ENCODE data around the gene TNFRSF18. TPM values are rescaled to one million over a fixed set of nuclear protein-coding genes. Genes with fewer than 3 reads are reported as not detected.

The TNFRSF18 gene
- total RNA-seq, 1 experiment from 2014 or later, result 6.9 TPM

DNA sequence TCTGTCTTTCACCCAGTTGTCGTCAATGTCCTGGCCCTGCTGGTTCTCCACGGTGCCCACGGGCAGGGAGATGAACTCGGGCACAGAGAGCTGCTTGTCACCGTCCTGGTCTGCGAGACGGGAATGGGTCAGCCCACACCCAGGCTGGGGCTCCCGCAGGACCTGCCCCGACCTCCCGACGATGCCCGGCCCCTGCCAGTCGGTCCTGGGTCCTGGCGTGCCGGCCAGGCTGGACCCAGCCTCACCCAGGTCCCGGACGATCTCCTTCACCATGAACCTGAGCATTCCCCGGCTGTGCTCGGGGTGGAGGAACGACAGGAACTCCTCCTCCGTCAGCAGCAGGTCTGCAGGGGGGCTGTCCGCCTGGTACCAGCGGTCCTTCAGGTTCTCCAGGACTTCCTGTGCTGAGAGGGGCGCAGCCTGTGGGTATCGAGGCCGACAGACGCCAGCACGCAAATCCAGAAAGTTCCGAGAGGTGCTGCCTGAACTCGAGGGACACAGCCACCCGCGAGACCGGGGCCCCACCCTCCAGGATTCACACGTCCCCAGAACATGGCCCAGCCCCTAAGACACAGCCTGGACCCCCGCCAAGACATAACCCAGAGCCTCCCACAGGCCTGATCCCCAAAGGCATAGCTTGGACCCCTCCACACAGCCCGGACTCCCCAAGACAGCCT, 12.3 kb upstream of the TNFRSF18 start:
- Histone ChIP-seq H3K27me3 (ENCODE audit: insufficient read depth, low read depth) (no peaks in the 10 kb centered on the region), H3K4me2 (no peak overlapping the region), H2AFZ (no peak overlapping the region), H3K36me3 (ENCODE audit: low read depth) (no peaks in the 10 kb centered on the region; the same call in 1 of the 2 replicates), H3K79me2 (ENCODE audit: low read depth) (no peaks in the 10 kb centered on the region), H3K9me2 (ENCODE audit: insufficient read depth) (no peaks in the 10 kb centered on the region), H3K4me3 (no peak overlapping the region), H4K20me1 (ENCODE audit: insufficient read depth) (peaks cover 4% of the 10 kb centered on the region; the same call in 1 of the 2 replicates), H3K4me1 (replicated peaks; ENCODE audit: insufficient read depth) (no peaks in the 10 kb centered on the region), H3K27ac (no peak overlapping the region), H3F3A (ENCODE audit: insufficient read depth, low read depth) (peaks cover 6% of the 10 kb centered on the region), H3K9me3 (ENCODE audit: insufficient read depth, low read depth) (no peaks in the 10 kb centered on the region)
- ChIA-PET CTCF (no interaction called here), POLR2A (ENCODE audit: unreplicated experiment) (interaction anchor here (0.6 kb wide), 1 partner anchor 67 kb away, joined by 9 read pairs; no protein-coding TSS in a partner anchor)
- intact Hi-C loops (cut with micrococcal nuclease; ENCODE audit: unreplicated experiment), result no loop called here
- no peak for DNase-seq
- TF ChIP-seq, protein P1, sequence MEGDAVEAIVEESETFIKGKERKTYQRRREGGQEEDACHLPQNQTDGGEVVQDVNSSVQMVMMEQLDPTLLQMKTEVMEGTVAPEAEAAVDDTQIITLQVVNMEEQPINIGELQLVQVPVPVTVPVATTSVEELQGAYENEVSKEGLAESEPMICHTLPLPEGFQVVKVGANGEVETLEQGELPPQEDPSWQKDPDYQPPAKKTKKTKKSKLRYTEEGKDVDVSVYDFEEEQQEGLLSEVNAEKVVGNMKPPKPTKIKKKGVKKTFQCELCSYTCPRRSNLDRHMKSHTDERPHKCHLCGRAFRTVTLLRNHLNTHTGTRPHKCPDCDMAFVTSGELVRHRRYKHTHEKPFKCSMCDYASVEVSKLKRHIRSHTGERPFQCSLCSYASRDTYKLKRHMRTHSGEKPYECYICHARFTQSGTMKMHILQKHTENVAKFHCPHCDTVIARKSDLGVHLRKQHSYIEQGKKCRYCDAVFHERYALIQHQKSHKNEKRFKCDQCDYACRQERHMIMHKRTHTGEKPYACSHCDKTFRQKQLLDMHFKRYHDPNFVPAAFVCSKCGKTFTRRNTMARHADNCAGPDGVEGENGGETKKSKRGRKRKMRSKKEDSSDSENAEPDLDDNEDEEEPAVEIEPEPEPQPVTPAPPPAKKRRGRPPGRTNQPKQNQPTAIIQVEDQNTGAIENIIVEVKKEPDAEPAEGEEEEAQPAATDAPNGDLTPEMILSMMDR (conservative IDR thresholded peaks at IDR 0.05), result no peak
- no peak for TF ChIP-seq EZH2 (IDR thresholded peaks at IDR 0.05; ENCODE audit: low read depth)
- no TSS peak for BruUV-seq (replicated peaks)

- Histone ChIP-seq H3K4me2 (no peak overlapping the region), H3K9me3 (ENCODE audit: insufficient read depth, low read depth) (no peaks in the 10 kb centered on the region), H3F3A (ENCODE audit: insufficient read depth, low read depth) (peaks cover 6% of the 10 kb centered on the region), H2AFZ (no peak overlapping the region), H3K27me3 (ENCODE audit: insufficient read depth, low read depth) (no peaks in the 10 kb centered on the region), H4K20me1 (ENCODE audit: insufficient read depth) (peaks cover 4% of the 10 kb centered on the region; the same call in 1 of the 2 replicates), H3K4me3 (no peak overlapping the region), H3K79me2 (ENCODE audit: low read depth) (no peaks in the 10 kb centered on the region), H3K4me1 (replicated peaks; ENCODE audit: insufficient read depth) (no peaks in the 10 kb centered on the region), H3K9me2 (ENCODE audit: insufficient read depth) (no peaks in the 10 kb centered on the region), H3K27ac (no peak overlapping the region), H3K36me3 (ENCODE audit: low read depth) (no peaks in the 10 kb centered on the region)
- BruUV-seq (replicated peaks), result no TSS peak
- ChIA-PET POLR2A (ENCODE audit: unreplicated experiment) (interaction anchor here (0.6 kb wide), 1 partner anchor 66 kb away, joined by 9 read pairs; no protein-coding TSS in a partner anchor), CTCF (no interaction called here)
- no peak for DNase-seq
- TF ChIP-seq EZH2 (IDR thresholded peaks at IDR 0.05; ENCODE audit: low read depth), result no peak
- TF ChIP-seq, protein P1 (conservative IDR thresholded peaks at IDR 0.05), result no peak
- intact Hi-C loops (cut with micrococcal nuclease; ENCODE audit: unreplicated experiment), result no loop called here
Measured at GRCh38 chr1:1217621-1218523, 11.5 kb upstream of the TNFRSF18 start.

GRCh38 chr1:1216770-1217620, 10.6 kb upstream of the TNFRSF18 start:
- H3K4me3 ChIP-seq, result no peak overlapping the region
- no peaks in the 10 kb centered on the region for H3K4me1 ChIP-seq (replicated peaks; ENCODE audit: insufficient read depth)
- intact Hi-C loops (cut with micrococcal nuclease; ENCODE audit: unreplicated experiment), result no loop called here
- H3K9me2 ChIP-seq (ENCODE audit: insufficient read depth), result no peaks in the 10 kb centered on the region
- ChIA-PET POLR2A (ENCODE audit: unreplicated experiment) (no interaction called here), CTCF (no interaction called here)
- BruUV-seq (replicated peaks), result TSS peak; percentile 55
- no peaks in the 10 kb centered on the region for H3K27me3 ChIP-seq (ENCODE audit: insufficient read depth, low read depth)
- no peak overlapping the region for H3K4me2 ChIP-seq
- H3K36me3 ChIP-seq (ENCODE audit: low read depth), result no peaks in the 10 kb centered on the region
- TF ChIP-seq, protein P1 (conservative IDR thresholded peaks at IDR 0.05), result no peak
- no peak for TF ChIP-seq EZH2 (IDR thresholded peaks at IDR 0.05; ENCODE audit: low read depth)
- no peaks in the 10 kb centered on the region for H3K79me2 ChIP-seq (ENCODE audit: low read depth)
- H3K27ac ChIP-seq, result no peak overlapping the region
- no peak overlapping the region for H2AFZ ChIP-seq
- H3F3A ChIP-seq (ENCODE audit: insufficient read depth, low read depth), result peaks cover 6% of the 10 kb centered on the region
- no peaks in the 10 kb centered on the region for H3K9me3 ChIP-seq (ENCODE audit: insufficient read depth, low read depth)
- H4K20me1 ChIP-seq (ENCODE audit: insufficient read depth), result peaks cover 4% of the 10 kb centered on the region; the same call in 1 of the 2 replicates
- no peak for DNase-seq

Measured in PC-9 (cell line).